Activated CD4-positive, CD25-positive, alpha-beta regulatory T cell (primary cell): Measurements from ENCODE around the gene ZZZ3.
"Not testable (repeated sequence)": the region's sequence is repeated elsewhere in the genome, so short reads cannot be mapped to it uniquely, and the experiment has no call there.

Source experiments
- DNase-seq, 4 experiments: peaks; one replicate each; lab custom pipeline; 2025; lab: John Stamatoyannopoulos, UW

The ZZZ3 gene

DNA sequence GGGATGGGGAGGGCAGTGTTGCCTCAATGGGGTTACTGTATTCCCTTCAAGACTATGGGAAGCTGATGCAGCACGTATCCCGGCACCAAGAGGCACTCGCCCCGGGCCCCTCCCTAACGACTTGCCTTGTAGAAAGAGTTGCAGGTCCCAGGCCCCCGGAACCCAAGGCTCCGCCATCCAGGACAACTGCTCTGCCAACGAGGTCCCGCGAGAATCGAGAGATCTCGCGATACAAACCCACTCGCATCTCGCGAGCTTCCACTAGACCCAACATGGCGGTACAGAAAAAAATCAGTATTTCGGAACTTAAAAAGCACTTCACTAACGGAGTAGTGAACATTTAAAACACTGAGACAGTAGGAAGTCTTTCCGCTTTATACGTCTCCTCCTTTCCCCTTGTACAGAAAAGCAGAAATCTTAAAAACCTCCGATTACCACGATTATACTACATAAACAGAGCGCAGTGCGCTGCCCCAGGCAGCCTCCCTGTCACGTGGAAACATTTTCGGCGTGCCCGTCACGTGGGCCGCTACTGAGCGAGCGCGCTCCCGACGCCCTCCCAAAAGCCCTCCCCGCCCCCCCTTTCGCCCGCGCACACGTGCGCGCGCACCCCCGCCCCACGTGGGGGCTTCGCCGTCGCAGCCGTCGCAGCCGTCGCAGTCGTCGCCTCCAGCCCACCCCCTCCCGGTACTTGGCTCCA, at the start of gene ZZZ3:
Gene ZZZ3 (minus strand): TSS at position 199 of the 700 bp plus-strand sequence. CDS start 49,304 bp downstream, outside the sequence.
- peak; percentile 75 to 81 (median 80) for DNase-seq

DNA sequence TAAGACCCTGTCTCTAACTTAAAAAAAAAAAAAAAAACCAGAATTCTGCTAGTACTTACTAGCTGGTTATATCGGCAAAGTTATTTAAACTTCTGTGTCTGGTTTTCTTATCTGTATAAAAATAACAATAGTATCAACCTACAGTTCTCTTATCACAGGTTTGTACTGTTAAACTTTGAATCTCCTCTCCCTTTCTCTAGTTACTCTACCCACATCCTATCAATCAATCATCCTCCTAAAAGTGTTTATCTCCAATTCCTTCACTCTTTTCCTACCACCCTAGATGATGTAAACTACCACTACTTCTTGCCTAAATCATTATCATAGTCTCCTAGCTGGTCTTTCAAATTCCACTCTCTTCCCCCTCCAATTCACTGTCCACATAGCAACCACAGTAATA, 49.6 kb upstream of the ZZZ3 start:
- DNase-seq: no peak

DNA sequence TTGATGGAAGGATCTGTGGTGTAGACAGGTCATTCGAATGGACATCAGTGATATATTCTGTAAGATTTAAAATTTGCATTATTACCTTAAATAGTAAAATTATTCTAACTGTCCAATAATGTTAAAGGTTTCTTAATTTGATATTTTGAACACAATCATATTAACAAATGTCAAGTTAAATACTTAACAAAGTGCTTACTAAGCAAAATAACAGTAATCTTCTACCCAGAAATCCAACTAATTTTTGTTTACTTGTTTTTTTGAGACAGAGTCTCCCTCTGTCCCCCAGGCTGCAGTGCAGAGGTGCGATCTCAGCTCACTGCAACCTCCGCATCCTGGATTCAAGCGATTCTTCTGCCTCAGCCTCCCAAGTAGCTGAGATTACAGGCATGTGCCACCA, 43.2 kb upstream of the ZZZ3 start:
- DNase-seq: no peak

DNA sequence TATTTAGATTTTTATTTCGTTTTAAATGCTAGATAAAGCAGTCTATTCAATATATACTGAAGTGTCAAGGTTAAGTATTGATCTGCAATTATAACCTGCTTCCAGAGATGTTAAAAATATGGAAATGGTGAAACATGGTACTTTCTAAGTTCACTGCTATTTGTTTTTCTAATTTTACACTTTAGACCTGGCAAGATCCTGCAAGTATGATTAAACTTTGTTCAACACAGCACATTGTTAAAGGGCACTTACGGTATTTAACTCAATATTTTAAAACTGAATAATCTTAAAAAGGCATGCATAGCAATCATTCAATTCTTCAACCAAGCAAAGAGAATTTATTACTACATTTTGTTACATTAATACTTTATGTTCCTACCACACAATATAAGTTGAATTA, 35.7 kb upstream of the ZZZ3 start:
- no peak for DNase-seq

DNA sequence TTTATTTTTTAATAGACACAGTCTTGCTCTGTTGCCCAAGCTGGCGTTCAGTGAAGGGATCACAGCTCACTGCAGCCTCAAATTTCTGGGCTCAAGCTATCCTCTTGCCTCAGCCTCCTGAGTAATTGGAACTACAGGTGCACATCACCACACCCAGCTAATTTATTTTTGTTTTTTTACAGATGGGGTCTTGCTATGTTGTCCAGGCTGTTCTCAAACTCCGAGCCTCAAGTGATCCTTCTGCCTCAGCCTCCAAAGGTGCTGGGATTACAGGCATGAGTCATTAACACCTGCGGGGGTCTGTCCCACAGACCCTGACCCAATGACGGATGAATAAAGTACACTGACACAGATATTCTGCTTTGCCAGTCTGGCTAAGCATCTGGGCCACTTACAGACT, 33.6 kb upstream of the ZZZ3 start:
- no peak for DNase-seq

DNA sequence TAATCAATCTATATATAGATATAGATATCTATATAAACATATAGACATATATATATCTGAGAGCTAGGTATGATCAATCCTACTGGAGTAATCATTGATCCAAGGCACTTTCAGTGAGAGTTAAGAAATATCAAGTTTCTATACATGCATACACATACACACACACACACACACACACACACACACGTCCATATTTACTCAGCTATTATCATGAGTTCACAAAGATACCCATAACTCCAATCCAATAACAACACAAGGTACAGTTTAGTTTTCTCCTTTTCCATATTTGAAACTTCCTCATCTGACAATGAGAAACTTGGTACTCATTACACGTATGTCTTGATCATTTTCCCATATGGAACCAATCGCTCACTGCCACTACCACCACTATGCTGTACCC, 27.3 kb upstream of the ZZZ3 start:
- no peak for DNase-seq

DNA sequence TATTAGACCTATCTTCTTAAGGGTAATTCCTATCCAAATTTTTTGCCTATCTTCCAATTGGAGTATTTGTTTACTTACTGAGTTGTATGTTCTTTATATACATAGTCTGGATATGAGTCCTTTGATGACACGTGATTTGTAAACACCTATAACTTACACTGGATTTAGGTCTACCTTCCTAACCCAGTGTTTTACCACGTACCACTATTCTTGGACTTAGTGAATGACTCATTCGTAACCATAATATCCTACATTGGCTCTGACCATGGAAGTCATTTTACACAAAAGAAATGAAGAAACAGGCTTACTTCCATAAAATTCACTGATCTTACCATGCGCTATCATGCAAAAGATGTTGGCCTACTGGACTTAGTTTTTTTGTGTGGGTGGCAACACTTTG, 23.9 kb upstream of the ZZZ3 start:
- DNase-seq: no peak

DNA sequence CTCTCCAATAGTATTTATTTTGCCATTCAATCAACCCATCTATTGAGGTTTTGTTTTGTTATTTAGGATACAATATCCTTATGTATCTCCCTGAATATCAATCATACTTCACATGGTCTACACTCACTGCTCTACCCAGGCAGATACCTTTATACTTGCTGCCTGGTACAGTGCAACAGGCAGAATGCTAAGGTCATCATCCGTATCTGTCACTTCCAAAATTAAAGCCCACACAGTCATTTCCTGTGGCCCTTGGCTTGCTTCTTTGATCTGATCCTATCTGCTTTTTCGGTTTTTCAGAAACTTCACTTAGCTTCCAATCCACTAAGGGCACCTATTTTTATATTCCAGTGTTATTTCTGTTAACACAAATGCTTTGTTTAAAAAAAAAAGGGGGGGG, 22.3 kb upstream of the ZZZ3 start:
- no peak for DNase-seq

DNA sequence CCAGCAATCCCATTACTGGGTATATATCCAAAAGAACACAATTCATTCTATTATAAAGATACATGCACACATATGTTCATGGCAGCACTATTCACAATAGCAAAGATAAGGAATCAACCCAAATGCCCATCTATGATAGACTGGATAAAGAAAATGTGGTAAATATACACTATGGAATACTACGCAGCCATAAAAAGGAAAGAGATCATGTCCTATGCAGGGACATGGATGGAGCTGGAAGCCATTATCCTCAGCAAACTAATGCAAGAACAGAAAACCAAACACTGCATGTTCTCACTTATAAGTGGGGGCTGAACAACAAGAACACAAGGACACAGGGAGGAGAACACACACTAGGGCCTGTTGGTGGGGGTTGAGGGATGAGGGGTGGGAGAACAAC, 17.2 kb upstream of the ZZZ3 start:
- DNase-seq: not testable (repeated sequence)

DNA sequence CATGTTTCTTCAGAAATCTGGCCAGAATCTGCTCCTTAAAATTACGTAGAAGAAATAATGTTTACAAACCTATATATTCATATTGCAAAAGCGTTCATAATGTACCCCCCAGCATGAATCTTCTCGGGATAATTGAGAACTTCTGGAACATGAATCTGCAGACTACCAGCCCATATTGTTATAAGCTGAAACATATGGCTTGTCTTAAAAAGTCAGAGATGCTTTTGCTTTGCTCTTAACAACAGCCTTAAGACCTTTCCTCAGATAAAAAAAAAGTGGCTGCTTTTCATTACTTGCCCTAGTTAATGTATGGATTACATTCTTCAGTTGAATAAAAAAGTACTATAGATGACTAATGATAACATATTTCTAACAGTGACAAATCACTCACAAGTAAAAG, 15.0 kb upstream of the ZZZ3 start:
- no peak for DNase-seq

DNA sequence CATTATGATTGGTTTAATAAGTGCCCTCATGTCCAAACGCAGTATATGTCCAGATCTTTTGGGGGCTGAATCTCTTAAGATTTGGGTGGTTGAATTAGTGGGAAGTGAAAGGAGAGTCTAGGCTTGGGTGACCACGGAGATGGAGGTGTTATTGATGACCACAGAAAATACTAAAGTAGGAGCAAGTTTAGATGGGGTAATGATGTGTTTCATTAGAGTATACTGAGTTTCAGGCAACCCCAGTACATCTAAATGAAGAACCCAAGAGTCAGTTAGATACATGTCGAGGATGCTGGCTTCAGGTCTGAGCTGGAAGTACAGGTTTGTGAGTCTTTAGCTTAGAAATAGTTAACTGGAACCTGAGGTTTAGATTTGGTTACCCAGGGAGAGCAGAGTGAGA, 6.5 kb upstream of the ZZZ3 start:
- DNase-seq: no peak

DNA sequence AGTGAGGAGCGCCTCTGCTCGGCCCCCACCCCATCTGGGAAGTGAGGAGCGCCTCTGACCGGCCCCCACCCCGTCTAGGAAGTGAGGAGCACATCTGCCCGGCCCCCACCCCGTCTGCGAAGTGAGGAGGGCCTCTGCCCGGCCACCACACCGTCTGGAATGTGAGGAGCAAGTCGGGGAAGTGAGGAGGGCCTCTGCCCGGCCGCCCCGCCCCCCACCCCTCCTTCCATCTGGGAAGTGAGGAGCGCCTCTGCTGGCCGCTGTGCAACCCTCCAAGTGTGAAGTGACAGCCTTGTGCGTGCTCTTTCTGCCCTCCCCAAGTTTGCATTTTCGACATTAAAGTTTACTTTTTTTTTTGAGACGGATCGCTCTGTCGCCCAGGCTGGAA, 5.1 kb upstream of the ZZZ3 start:
- DNase-seq: no peak

DNA sequence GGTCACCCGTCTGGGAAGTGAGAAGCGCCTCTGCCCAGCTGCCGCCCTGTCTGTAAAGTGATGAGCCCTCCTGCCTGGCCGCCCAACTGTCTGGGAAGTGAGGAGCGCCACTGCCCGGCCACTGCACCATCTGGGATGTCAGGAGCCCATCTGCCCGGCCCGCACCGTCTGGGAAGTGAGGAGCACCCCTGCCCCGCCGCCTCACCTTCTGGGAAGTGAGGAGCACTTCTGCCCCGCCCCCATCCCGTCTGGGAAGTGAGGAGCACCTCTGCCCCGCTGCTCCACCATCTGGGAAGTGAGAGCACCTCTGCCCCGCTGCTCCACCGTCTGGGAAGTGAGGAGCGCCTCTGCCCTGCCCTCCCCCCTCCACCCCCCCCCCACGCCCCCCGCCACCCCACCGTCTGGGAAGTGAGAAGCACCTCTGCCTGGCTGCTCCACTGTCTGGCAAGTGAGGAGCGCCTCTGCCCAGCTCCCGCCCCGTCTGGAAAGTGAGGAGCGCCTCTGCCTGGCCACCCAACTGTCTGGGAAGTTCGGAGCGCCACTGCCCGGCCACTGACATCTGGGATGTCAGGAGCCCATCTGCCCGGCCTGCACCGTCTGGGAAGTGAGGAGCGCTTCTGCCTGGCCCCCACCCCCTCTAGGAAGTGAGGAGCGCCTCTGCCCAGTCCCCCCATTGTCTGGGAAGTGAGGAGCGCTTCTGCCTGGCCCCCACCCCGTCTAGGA, 4.5 kb upstream of the ZZZ3 start:
- no peak for DNase-seq

DNA sequence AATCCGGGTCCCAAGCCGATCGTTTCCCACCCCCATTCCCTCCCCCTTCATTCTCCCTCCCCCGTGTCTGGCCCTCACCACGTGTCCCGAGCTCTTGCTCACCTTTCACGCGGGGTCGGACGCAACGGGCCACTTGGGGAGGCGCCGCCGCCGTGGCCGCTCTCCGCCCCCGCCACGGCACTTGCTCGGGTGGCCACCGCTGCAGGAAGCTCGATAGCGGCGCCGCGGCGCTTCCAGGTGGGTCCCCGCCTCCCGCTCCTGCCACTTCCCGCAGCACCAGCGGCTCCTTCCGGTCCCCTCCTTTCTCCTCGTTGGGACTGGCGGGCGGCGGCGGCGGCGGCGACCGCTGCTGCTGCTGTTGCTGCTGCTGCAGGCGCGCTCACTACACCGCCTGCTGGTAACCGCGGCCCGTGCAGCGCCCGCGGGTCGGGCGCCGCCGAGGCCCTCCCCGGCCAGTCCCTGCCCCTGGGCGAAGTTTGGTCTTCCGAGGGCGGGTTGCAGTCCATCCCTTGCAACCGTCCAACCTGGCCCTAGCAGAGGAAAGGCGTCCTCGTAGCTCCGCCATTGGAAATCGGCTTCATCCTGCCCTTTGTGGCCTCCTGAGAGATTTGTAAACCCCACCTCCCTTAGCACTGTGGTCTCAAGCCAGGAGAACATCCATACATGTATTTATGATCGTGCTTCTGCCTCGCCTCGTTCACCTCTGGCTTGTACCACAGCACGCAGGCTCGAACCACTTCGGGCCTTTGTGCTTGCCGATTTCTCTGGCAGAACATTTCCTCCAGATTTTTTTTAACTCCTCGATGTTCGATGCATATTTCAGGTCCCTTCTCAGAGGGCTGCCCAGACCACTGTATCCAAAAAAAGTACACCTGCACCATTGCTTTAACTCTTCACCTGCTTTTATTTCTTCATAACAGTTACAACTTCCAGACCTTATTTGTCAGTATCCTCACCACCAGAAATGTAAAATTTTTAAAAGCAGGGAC, 996 bp upstream of the ZZZ3 start:
- DNase-seq: peak; percentile 75 to 89 (median 83)

DNA sequence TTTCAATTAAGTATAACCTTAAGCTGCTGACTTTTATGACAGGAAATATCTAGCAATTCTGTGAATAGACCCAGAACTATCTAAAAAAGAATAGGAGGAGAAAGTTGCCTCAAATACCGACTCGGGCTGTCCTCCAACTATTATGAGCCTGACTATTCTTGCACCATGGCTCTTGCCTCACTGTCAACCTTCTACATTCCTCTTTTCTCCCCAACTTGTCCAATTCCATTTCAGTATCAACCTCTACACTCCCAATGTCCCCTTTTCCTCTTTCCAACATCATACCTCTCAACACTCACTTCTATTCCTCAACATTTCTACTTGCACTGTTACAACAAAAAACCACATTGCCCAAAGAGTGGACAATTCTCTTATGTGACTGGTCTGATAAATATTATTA, 2.3 kb downstream of the ZZZ3 start:
- no peak for DNase-seq

DNA sequence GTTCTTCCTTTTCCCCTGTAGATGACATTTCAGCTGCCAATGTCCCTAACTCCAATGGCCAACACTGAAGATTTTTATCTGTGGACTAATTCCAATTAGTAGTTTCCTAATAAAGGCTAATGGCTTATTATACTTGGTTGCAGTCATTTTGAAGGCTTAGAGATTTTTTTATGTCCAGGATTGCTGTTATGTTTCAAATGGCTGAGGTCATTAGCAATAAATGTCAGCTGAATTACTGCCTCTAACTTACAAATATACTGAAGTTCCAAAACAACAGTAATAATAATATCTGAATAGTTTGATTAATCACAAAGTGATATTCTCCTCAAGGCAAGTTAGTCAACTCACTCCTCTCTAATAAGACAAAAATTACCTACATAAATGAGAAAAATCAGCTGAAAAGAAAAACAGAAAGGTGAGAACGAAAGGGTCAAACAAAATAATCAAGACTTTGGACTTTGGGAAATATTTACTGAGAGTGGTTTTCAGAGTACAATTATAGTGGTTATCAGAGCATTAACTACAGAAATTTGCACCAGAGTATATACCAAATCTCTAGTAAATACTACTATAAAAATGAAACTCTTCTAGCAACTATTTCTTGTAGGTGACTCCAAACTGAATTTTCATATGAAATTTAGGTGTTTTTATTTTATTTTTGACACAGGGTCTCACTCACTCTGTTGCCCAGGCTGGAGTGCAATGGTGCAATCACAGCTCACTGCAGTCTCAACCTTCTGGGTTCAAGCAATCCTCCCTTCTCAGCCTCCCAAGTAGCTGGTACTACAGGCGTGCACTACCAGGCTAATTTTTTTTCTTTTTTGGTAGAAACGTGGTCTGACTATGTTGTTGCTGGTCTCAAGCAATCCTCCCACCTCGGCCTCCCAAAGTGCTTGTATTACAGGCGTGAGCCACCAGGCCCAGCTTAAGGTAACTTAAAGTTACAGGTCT, 3.5 kb downstream of the ZZZ3 start:
- no peak for DNase-seq

DNA sequence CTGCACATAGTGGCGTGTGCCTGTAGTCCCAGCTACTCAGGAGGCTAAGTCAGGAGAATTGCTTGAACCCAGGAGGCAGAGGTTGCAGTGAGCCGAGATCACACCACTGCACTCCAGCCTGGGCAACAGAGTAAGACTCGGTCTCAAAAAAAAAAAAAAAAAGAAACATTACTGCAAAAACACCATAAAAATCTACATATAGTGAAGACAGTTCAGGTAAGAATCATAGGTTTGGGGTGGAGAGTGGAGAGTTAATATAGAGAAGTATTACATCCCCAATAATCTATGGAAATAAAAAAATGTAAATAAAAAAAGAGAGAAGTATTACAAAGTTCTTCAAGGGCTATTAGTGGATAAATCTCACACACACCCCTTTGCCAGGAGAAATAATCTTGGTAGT, 7.7 kb downstream of the ZZZ3 start:
- not testable (repeated sequence) for DNase-seq

DNA sequence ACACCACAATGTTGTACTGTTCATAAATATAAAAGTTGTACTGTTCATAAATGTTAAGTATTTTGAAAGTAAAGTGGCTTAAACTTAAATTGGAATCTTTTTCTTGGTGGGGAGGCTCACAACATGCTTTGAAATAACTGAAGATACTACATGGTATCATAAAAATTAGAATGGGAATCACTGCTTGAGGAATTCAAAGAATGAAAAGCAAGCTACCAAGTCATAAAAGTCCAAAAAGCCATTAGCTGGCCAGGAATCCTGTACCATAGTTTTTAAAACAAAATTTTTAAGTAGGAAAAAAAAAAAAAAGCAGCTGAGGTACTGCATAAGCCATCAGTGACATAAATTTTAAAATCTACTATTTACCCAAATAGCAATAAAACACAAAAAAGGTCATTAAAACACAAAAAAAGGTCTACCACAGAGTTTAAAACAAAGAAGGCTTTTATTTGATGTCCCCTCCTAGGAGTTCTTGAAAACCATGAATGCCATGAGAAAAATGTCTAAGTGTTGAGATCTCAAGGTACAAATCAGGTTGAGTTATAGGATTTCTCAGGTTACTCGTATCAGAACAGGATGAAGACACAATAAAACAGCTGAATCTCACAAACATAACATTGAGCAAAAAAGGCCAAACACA, 8.6 kb downstream of the ZZZ3 start:
- DNase-seq: no peak

DNA sequence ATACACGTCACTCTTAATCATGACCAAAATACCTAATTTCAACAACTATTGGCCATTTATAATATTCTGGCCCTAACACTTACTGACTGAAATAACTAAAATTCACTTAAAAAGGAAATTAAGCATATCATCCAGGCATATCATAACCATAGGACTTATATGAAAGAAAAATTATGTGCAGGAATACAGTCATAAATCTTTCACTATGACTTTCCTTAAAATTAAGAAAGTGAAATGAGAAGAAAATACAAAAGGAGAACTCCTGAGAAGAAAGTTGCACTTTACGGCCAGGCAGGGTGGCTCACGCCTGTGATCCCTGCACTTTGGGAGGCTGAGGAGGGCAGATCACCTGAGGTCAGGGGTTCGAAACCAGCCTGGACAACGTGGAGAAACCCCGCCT, 9.4 kb downstream of the ZZZ3 start:
- no peak for DNase-seq

DNA sequence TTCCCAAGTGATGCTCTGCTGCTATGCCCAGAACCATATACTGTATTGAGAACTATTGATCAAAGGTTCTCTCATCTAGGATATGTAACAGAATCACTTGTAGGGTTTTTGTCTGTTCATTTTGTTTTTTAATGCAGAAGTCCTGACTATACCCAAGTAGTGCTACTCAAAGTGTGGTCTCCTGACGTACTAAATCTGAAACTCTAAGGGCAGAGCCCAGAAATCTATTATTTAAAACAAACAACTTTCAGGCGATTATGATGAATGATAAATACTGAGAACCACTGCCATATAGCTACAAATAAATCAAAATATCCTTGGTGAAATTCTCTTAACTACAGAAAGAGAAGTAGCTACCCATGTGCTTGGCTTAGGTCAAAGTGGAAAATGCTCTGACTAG, 10.1 kb downstream of the ZZZ3 start:
- DNase-seq: no peak

DNA sequence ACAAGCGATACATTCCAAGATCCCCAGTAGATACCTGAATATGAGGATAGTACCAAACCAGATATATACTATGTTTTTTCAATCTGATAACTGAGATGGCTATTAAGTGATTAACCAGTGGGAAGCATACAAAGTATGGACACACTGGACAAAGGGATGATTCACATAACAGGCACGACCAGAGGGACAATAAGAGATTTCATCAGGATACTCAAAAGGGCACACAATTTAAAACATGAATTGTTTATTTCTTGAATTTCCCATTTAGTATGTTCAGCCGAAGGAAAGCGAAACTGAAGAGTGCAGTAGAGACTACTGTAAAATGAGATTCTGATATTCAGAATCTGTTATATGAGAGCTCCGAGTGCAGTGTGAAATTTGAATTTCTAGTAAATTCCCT, 10.6 kb downstream of the ZZZ3 start:
- no peak for DNase-seq
